Ovary (tissue), 9 donors: ENCODE measurements around the gene KIAA1217. TPM values are rescaled to one million over a fixed set of nuclear protein-coding genes. Genes with fewer than 3 reads are reported as not detected.

ENCODE experiments used
- DNase-seq, 5 donors: peaks; one replicate each; pipeline ENCODE4 v3.0.0-alpha.2; 2019 to 2020
- H3K27ac ChIP-seq, 2 donors: fragments of 200-600 bp; one replicate each; pipeline versions ENCODE4 v1.5.1 to v1.8.0; 2019 to 2022
- H3K27me3 ChIP-seq: fragments of 200-600 bp; one replicate; pipeline ENCODE4 v1.8.0; 2022
- H3K36me3 ChIP-seq: fragments of 200-600 bp; sonication (generic); one replicate; pipeline ENCODE4 v1.5.1; 2019
- H3K4me1 ChIP-seq: one replicate; pipeline ENCODE4 v1.8.1; 2013; ENCODE audit warnings: mild to moderate bottlenecking, moderate library complexity; ENCODE audit not compliant: insufficient read depth
- H3K4me3 ChIP-seq: fragments of 200-600 bp; sonication (generic); one replicate; pipeline ENCODE4 v1.5.1; 2017
- H3K9me3 ChIP-seq, 2 donors: fragments of 200-600 bp in 1 of 2; sonication (generic) in 1 of 2; one replicate each; pipeline versions ENCODE4 v1.5.1 to v1.8.1; 2013 to 2019; ENCODE audit warnings: mild to moderate bottlenecking in 1 of 2, moderate library complexity in 1 of 2
- CTCF ChIP-seq, 3 donors: fragments of 450-650 bp in 2 of 3; fragments of 200-600 bp in 1 of 3; IDR thresholded peaks; one replicate each; pipeline versions ENCODE4 v1.5.1 to v1.8.0; 2016 to 2022; ENCODE audit warnings: antibody characterized with exemption in 3 of 3, mild to moderate bottlenecking in 1 of 3
- EP300 ChIP-seq: sonication (generic); formaldehyde crosslinking; IDR thresholded peaks from one replicate; pipeline ENCODE4 v1.6.1; 2017; ENCODE audit warnings: antibody characterized with exemption
- POLR2A ChIP-seq: fragments of 450-650 bp; IDR thresholded peaks from one replicate; pipeline ENCODE4 v1.6.1; 2017; ENCODE audit warnings: antibody characterized with exemption, mild to moderate bottlenecking, moderate library complexity
- WGBS, 3 donors: extraction: QIAGEN DNeasy Blood & Tissue Kit in 1 of 3; methylation state at CpG; one replicate each; pipeline versions ENCODE4 v1.1.5 to v1.1.7; 2013 to 2017; 5-methylcytosine and 5-hydroxymethylcytosine counted together
- intact Hi-C, 4 donors: fragments of 100-400 bp; cut with DNase I; formaldehyde crosslinking; loops; one replicate each; pipeline versions ENCODE4 v1.11.0 to v1.15.1; 2022 to 2023
- polyA plus RNA-seq, 2 donors: library from polyadenylated mRNA; stranded (reverse); fragments of 200-250 nt in 1 of 2; fragments of 350-450 nt in 1 of 2; fragmentation: Illumina TruSeq in 1 of 2; extraction: RNeasy Lipid Tissue Mini Kit (QIAGEN cat#74804) in 1 of 2; gene quantifications; one replicate each; pipeline ENCODE4 v1.2.3, GENCODE V29; 2013 to 2014
- total RNA-seq, 7 donors: library from RNA; depleted of rRNA in 2 of 7; stranded (reverse); fragments of >200 nt in 2 of 7; fragmentation: NEBNext Ultra II Directional in 3 of 7; extraction: Animal tissue kit (Norgen Biotek cat#: 25700) in 3 of 7; gene quantifications; one replicate each; pipeline versions ENCODE4 v1.1.0 to v1.2.4, GENCODE V29; 2016 to 2023
- donor health status: DM: no; HTN: no; CAD: no; lungs with moderate emphysema.
- donor health status: DM: no; HTN: no; CAD: no.
- donor health status: Bipolar disorder and iron deficiency.
- donor health status: DM: yes; HTN: yes; CAD: no.
- donor health status: DM: no; HTN: no; CAD: no.
- donor health status: DM: yes; HTN: yes; CAD: no.

The KIAA1217 gene
- total and polyA plus RNA-seq, 9 donors, result 7.2 to 47.1 (median 23.0) TPM

- TF ChIP-seq CTCF (IDR thresholded peaks at IDR 0.05) (no peak), EP300 (no peak), POLR2A (no peak)
- Histone ChIP-seq H3K4me1 (no peaks in the 10 kb centered on the region), H3K27ac (no peak overlapping the region), H3K36me3 (no peaks in the 10 kb centered on the region), H3K9me3 (no peaks in the 10 kb centered on the region), H3K4me3 (no peak overlapping the region), H3K27me3 (no peaks in the 10 kb centered on the region)
- DNase-seq, result no peak
- intact Hi-C loops, result no loop called here
- WGBS, 3 donors, result 92 to 95% (median 93%) methylated on average over 2 of the region's 2 CpGs
Observed at GRCh38 chr10:24408365-24408764, 199.4 kb downstream of the KIAA1217 start.

- Histone ChIP-seq H3K9me3 (no peaks in the 10 kb centered on the region), H3K27ac (no peak overlapping the region), H3K36me3 (no peaks in the 10 kb centered on the region), H3K4me1 (peaks cover 5% of the 10 kb centered on the region), H3K4me3 (no peak overlapping the region), H3K27me3 (no peaks in the 10 kb centered on the region)
- DNase-seq, result no peak
- intact Hi-C loops, result no loop called here
- WGBS, 3 donors, result 94 to 97% (median 96%) methylated on average over 6 of the region's 6 CpGs
- TF ChIP-seq EP300 (no peak), POLR2A (no peak), CTCF (IDR thresholded peaks at IDR 0.05) (no peak)
Observed at GRCh38 chr10:24414597-24414996, 205.7 kb downstream of the KIAA1217 start.

- intact Hi-C loops, result no loop called here
- H3K9me3 ChIP-seq, result no peaks in the 10 kb centered on the region
- TF ChIP-seq CTCF (IDR thresholded peaks at IDR 0.05) (no peak), EP300 (no peak), POLR2A (no peak)
- H3K4me1 ChIP-seq, result peaks cover 5% of the 10 kb centered on the region
- no peaks in the 10 kb centered on the region for H3K27me3 ChIP-seq
- peak overlapping the region; percentile 9 to 41 for H3K27ac ChIP-seq
- DNase-seq, result peak; percentile 86 to 95 (median 88)
- WGBS, 3 donors, result 25% methylated on average over 5 of the region's 5 CpGs
- H3K36me3 ChIP-seq, result no peaks in the 10 kb centered on the region
- no peak overlapping the region for H3K4me3 ChIP-seq
Observed at GRCh38 chr10:24415455-24416125, 206.7 kb downstream of the KIAA1217 start.

- intact Hi-C loops, result no loop called here
- H3K4me1 ChIP-seq, result peaks cover 5% of the 10 kb centered on the region
- H3K36me3 ChIP-seq, result no peaks in the 10 kb centered on the region
- DNase-seq, result peak in 4 of 5 donors; percentile 25 to 49 (median 42)
- H3K27ac ChIP-seq, result peak overlapping the region in 1 of 2 donors; percentile 41
- TF ChIP-seq EP300 (no peak), CTCF (IDR thresholded peaks at IDR 0.05) (no peak), POLR2A (no peak)
- no peaks in the 10 kb centered on the region for H3K9me3 ChIP-seq
- no peak overlapping the region for H3K4me3 ChIP-seq
- WGBS, 3 donors, result 20 to 22% (median 22%) methylated on average over 4 of the region's 4 CpGs
- H3K27me3 ChIP-seq, result no peaks in the 10 kb centered on the region
Observed at GRCh38 chr10:24416248-24416647, 207.3 kb downstream of the KIAA1217 start.
